IPS-18c (cell line): ENCODE results near the gene JAKMIP2.

Experiments used
- H3K4me3 ChIP-seq: 2 replicates; pipeline ENCODE4 v1.7.0; 2013; ENCODE audit warnings: low read depth, mild to moderate bottlenecking, low read length, moderate library complexity; ENCODE audit not compliant: insufficient read depth
- H3K9me3 ChIP-seq: one replicate; pipeline ENCODE4 v1.6.1; 2013; ENCODE audit warnings: mild to moderate bottlenecking, low read length, moderate library complexity; ENCODE audit not compliant: control insufficient read depth, insufficient read depth

The JAKMIP2 gene

GRCh38 chr5:147688656-147689356, 93.7 kb downstream of the JAKMIP2 start:
- Histone ChIP-seq H3K9me3 (peaks cover 2% of the 10 kb centered on the region), H3K4me3 (no peak overlapping the region)

DNA sequence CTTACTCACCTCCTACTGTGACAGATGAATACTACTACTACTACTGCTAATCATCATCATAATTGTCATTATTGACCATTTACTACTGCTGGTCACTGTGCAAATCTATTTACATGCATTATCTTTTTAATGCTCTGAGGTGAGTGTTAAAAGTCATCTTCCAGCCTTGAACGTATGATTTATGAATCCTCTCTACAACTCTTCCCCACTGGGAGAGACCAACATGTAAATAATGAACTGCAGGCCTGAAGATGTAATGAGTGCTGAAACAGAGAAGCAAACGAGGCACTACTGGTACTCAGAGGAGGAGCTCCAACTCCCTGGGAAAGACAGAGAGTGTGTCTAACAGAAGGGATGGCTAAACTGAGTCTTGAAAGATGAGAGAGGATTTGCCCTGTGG, 95.4 kb downstream of the JAKMIP2 start:
- Histone ChIP-seq H3K9me3 (peaks cover 2% of the 10 kb centered on the region), H3K4me3 (no peak overlapping the region)

DNA sequence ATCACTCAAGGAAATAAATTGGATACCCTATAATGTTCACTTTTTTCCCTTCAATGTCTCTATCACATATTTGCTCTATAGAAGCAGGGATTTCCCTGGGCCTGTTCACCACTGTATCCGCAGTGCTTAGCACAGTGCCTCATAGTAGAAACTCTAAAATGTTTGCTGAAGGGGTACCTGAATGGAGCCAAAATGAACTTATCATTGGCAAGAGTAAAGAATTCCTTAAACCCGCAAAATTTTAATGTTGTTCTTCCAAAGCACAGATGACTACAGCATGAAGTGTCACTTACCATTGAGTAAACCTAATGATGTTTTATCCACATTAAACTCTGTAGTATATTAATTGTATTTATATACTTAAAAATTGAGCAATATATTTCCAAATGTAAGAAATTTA, 96.1 kb downstream of the JAKMIP2 start:
- peaks cover 2% of the 10 kb centered on the region for H3K9me3 ChIP-seq
- no peak overlapping the region for H3K4me3 ChIP-seq

DNA sequence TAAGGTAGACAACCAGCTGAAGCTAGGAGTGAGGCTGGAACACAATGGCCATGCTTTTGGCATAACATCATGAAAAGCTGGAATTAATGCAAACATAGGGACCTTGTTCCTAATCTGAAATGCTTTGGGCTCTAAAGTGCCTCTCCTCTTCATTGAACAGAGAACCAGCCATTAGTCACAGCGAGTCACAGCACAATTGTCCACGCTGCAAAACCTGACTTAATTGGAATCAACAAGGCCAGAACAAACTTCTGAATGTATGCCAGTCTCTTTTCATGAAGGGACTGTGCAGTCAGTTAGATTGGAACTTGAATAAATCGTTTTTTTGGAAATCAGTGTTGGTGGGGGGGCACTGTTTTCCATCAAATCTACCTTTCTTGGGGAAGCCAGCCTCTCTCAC, 96.5 kb downstream of the JAKMIP2 start:
- H3K9me3 ChIP-seq: peaks cover 2% of the 10 kb centered on the region
- no peak overlapping the region for H3K4me3 ChIP-seq

GRCh38 chr5:147675168-147675567, 107.4 kb downstream of the JAKMIP2 start:
- Histone ChIP-seq H3K4me3 (no peak overlapping the region), H3K9me3 (no peaks in the 10 kb centered on the region)

- Histone ChIP-seq H3K9me3 (no peaks in the 10 kb centered on the region), H3K4me3 (no peak overlapping the region)
These were observed 108.1 kb downstream of the JAKMIP2 start for GRCh38 chr5:147674411-147674810.

DNA sequence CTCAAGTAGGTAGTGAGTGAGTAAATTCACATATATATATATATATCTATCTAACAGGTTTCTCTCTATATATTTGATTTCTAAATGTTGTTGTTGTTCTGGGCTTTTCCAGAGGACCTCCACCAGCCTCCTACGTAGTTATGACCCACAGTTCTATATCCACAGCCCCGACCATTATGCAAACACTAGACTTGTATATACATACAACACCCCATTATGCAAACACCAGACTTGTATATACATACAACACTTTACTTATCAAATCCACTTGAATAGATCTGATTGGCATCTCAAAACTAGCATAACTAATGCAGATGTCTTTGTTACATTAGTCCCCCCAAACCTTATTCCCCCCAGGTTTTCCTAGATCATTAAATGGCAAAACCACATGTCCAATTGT, 108.7 kb downstream of the JAKMIP2 start:
- Histone ChIP-seq H3K4me3 (no peak overlapping the region), H3K9me3 (no peaks in the 10 kb centered on the region)

DNA sequence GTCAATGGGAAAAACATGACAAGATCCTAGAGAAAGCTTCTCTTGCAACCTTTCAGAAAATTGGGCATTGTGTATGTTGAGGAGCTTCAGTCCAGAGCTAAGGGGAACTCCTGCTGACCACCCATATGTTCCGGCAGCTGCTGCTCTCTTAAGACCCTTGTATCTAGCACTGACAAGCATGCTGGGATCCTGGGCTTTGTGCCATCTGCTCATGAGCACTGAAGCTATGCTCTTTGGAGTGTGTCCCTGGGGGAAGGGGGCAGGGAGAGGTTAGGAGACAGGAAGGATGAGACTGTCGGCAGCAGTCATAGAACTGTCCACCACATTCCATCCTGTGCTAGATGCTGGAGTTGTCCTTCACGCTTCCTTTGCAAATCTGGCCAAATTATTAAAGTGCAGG, 109.3 kb downstream of the JAKMIP2 start:
- Histone ChIP-seq H3K9me3 (no peaks in the 10 kb centered on the region), H3K4me3 (no peak overlapping the region)

DNA sequence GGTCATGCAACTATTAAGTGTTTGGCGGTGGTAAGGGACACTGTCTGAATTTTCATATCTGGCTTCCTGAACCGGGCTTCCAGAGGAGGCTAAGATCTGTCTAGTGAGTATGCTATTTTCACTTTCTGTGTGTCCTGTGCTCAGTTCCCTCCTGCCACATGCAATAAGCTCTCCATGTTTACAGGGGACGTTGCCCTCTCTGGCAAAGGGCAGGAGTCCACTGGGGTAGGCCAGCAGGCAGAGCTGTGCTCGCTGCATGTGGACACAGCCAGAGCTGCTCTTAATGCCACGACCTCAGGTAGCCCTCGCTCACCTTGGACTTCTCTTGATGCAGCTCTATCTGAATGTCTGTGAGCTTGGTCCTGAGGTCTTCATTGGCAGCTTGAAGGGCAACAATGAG, 111.2 kb downstream of the JAKMIP2 start:
- H3K9me3 ChIP-seq: no peaks in the 10 kb centered on the region
- H3K4me3 ChIP-seq: no peak overlapping the region

- H3K4me3 ChIP-seq: no peak overlapping the region
- no peaks in the 10 kb centered on the region for H3K9me3 ChIP-seq
These were observed 111.7 kb downstream of the JAKMIP2 start for GRCh38 chr5:147670815-147671214.

- Histone ChIP-seq H3K9me3 (no peaks in the 10 kb centered on the region), H3K4me3 (no peak overlapping the region)
These were observed 113.2 kb downstream of the JAKMIP2 start for GRCh38 chr5:147669169-147669869.

GRCh38 chr5:147668385-147668784, 114.1 kb downstream of the JAKMIP2 start:
- Histone ChIP-seq H3K4me3 (no peak overlapping the region), H3K9me3 (no peaks in the 10 kb centered on the region)

DNA sequence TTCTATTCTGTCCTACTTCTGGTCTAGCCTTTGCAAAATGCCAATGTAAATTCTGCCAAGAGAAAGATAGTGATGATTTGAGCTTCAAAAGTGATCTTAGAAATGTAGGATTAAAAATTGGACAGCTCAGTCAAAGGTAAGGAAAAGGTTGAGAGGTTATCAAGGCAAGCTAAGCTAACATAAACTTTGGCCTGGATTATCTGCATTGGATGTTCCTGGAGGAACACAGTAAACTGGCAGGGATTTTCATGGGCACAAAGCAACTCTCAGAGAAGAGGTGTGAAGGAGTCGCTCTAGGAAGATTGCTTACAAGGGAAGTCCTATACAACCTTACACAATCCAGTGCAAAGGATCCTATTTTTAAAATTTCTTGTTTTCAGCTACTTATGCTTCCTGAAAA, 115.2 kb downstream of the JAKMIP2 start:
- Histone ChIP-seq H3K4me3 (no peak overlapping the region), H3K9me3 (no peaks in the 10 kb centered on the region)

GRCh38 chr5:147666419-147666818, 116.1 kb downstream of the JAKMIP2 start:
- H3K4me3 ChIP-seq: no peak overlapping the region

DNA sequence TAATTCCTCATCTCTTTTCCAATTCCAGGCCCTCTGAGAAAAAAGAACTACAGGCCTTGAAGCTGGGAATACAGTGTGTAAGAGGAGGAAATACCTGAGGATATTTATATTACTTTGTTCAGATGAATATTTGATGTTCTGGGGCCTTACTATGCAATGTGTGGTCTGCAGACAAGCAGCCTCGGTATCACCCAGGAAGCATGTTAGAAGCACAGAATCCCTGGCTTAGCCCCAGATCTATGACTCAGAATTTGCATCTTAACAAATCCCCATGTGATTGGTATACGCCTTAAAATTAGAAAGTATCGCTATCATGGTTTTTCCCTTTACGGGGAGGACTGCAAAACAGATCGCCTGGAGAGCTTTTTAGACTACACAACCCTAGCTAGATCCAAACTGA, 121.0 kb downstream of the JAKMIP2 start:
- Histone ChIP-seq H3K4me3 (no peak overlapping the region), H3K9me3 (no peaks in the 10 kb centered on the region)

More at GRCh38 chr5:147666419-147666818, 116.1 kb downstream of the JAKMIP2 start:
- H3K9me3 ChIP-seq: no peaks in the 10 kb centered on the region

DNA sequence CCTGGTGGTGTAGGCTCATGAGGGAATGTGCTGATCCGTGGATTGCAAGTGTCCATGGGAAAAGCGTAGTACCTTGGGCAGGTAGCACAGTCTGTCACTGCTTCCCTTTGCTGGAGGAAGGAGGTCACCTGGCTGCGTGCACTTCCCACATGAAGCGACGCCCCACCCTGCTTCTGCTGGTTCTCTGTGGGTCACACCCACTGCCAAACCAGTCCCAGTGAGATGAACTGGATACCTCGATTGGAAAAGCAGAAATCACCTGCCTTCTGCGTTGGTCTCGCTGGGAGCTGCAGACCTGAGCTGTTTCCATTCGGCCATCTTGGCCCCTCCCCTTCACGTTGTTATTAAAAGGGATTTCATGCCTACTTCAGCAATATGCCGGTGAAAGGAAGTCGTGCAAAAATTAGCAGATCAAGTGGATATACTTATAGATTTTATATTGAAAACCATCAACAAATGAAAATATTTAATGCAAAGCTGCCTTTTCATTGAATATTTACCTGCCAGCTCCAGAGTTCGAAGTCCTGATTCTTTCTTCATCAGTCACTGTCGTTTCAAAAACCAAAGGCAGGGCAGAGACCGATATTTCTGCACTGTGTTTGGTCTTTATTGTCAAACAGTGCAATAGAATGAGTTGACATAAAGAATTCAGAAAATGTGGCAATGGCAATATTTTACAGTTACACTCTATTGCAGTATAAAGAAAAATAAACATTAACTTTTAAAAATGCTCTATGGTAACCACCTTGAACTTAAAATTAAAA, 123.2 kb downstream of the JAKMIP2 start:
- Histone ChIP-seq H3K4me3 (no peak overlapping the region), H3K9me3 (no peaks in the 10 kb centered on the region)

- Histone ChIP-seq H3K9me3 (no peaks in the 10 kb centered on the region), H3K4me3 (no peak overlapping the region)
These were observed 124.1 kb downstream of the JAKMIP2 start for GRCh38 chr5:147658293-147658932.

- Histone ChIP-seq H3K9me3 (no peaks in the 10 kb centered on the region), H3K4me3 (no peak overlapping the region)
These were observed 133.9 kb downstream of the JAKMIP2 start for GRCh38 chr5:147648597-147648996.
